ENCODE data around the gene CHST7.

- TF ChIP-seq POLR2A (IDR thresholded peaks at IDR 0.05) (no peak), CTCF (IDR thresholded peaks at IDR 0.05) (no peak), POLR2AphosphoS5 (IDR thresholded peaks at IDR 0.05) (no peak)
Observed at GRCh38 chrX:46607916-46608315, 34.4 kb downstream of the CHST7 start.

Data from prostate gland (tissue), 2 donors.